ENCODE measurements around the gene CSMD2.

The CSMD2 gene

GRCh38 chr1:33615546-33615945 is 549.5 kb downstream of the CSMD2 start:
- TF ChIP-seq, protein P1, sequence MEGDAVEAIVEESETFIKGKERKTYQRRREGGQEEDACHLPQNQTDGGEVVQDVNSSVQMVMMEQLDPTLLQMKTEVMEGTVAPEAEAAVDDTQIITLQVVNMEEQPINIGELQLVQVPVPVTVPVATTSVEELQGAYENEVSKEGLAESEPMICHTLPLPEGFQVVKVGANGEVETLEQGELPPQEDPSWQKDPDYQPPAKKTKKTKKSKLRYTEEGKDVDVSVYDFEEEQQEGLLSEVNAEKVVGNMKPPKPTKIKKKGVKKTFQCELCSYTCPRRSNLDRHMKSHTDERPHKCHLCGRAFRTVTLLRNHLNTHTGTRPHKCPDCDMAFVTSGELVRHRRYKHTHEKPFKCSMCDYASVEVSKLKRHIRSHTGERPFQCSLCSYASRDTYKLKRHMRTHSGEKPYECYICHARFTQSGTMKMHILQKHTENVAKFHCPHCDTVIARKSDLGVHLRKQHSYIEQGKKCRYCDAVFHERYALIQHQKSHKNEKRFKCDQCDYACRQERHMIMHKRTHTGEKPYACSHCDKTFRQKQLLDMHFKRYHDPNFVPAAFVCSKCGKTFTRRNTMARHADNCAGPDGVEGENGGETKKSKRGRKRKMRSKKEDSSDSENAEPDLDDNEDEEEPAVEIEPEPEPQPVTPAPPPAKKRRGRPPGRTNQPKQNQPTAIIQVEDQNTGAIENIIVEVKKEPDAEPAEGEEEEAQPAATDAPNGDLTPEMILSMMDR (IDR thresholded peaks at IDR 0.05; ENCODE audit: low read depth, low read length) = no peak
- H3K4me3 ChIP-seq (ENCODE audit: low read depth, low read length) = no peak overlapping the region
- in situ Hi-C loops (cut with HindIII; ENCODE audit: low sequenced_read_pairs) = no loop called here
- no peak for DNase-seq (ENCODE audit: low read depth, low spot score)

- in situ Hi-C loops (cut with HindIII; ENCODE audit: low sequenced_read_pairs) = no loop called here
- no peak overlapping the region for H3K4me3 ChIP-seq (ENCODE audit: low read depth, low read length)
- no peak for DNase-seq (ENCODE audit: low read depth, low spot score)
- TF ChIP-seq, protein P1 (IDR thresholded peaks at IDR 0.05; ENCODE audit: low read depth, low read length) = no peak
These were observed 554.1 kb downstream of the CSMD2 start for GRCh38 chr1:33610864-33611455.

DNA sequence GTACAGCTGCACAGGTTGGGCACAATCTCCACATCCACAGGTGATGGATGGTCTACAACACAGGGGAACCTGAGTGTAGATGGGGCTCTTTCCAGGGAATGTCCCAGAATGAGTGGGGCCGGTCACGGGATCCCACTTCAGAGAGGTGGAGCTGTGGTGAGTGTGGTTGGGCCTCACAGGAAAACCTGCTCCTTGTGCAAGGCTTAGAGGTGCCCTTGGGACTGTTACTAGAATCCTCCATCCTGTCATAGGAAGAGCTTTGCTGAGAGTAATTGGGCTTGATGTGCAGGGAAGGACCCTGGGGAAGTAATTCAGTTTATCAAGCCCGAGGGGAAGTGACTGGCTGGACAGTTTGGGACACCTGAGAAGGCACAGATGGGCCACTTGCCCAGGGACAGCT is 554.6 kb downstream of the CSMD2 start:
- no peak overlapping the region for H3K4me3 ChIP-seq (ENCODE audit: low read depth, low read length)
- TF ChIP-seq, protein P1 (IDR thresholded peaks at IDR 0.05; ENCODE audit: low read depth, low read length) = no peak
- in situ Hi-C loops (cut with HindIII; ENCODE audit: low sequenced_read_pairs) = no loop called here
- DNase-seq (ENCODE audit: low read depth, low spot score) = no peak

- no peak overlapping the region for H3K4me3 ChIP-seq (ENCODE audit: low read depth, low read length)
- in situ Hi-C loops (cut with HindIII; ENCODE audit: low sequenced_read_pairs) = no loop called here
- TF ChIP-seq, protein P1 (IDR thresholded peaks at IDR 0.05; ENCODE audit: low read depth, low read length) = no peak
- DNase-seq (ENCODE audit: low read depth, low spot score) = no peak
These were observed 555.3 kb downstream of the CSMD2 start for GRCh38 chr1:33609739-33610138.

DNA sequence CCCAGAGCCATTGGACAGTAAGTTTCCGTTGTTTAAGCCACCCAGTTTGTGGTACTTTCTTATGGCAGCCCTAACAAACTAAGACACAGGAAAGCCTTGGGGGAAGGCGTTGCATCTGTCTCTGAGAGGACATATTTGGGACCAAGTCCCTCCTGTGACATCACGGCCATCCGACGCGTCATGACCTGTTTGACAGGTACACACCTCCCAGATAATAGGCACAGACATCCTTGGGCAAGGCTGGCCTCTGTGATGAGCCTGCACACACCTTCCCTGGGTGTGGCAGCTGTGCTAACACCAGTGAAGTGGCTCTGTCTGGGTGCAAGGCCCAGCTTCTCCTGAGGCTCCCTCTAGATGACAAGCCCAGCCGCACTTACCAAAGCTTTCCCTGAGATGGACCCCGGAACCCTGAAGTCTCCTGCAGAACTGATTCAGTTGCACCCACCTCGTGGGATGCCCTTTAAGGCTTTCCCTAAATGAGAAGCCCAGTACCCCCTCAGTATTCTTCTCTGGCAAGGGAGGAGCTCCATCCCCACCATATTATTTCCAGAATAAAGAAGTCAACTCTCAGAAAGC is 556.1 kb downstream of the CSMD2 start:
- H3K4me3 ChIP-seq (ENCODE audit: low read depth, low read length) = no peak overlapping the region
- TF ChIP-seq, protein P1 (IDR thresholded peaks at IDR 0.05; ENCODE audit: low read depth, low read length) = no peak
- no peak for DNase-seq (ENCODE audit: low read depth, low spot score)
- in situ Hi-C loops (cut with HindIII; ENCODE audit: low sequenced_read_pairs) = no loop called here

DNA sequence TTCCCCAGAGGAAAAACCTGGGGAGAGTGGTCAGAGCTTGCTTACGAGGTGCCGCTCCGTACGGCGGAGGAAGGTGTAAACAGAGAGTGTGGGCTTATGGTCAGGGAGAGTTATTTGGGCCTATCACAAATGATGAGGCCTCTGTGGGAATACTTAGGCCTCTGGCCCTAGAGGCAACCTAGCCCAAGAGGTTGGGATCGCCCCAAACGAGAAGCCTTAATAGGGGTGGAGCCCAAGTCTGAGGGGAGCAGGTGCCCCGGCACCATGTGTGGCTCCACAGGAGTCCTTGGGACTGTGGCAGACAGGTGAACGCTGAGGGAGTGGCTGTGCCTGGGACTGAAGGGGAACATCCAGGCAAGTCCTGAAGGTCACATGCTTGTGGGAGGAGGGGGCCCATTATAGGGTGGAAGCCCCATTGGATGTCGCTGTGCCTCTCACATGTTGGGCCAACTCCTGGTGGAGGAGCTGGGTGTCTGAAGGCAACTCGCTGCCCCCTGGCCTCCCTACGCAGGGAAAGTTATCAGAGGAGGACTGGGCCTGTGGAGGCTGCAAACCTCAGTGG is 557.5 kb downstream of the CSMD2 start:
- in situ Hi-C loops (cut with HindIII; ENCODE audit: low sequenced_read_pairs) = no loop called here
- DNase-seq (ENCODE audit: low read depth, low spot score) = no peak
- H3K4me3 ChIP-seq (ENCODE audit: low read depth, low read length) = no peak overlapping the region
- TF ChIP-seq, protein P1 (IDR thresholded peaks at IDR 0.05; ENCODE audit: low read depth, low read length) = no peak

All from astrocyte of the spinal cord (primary cell).